Neural progenitor cell (in vitro differentiated cells): ENCODE measurements around the gene GDF7.

ENCODE experiments used
- CTCF ChIP-seq: fragments of 200-600 bp; sonication (generic); IDR thresholded peaks from 2 replicates; pipeline ENCODE4 v1.5.1; 2017; ENCODE audit warnings: antibody characterized with exemption, mild to moderate bottlenecking
- EZH2 ChIP-seq: fragments of 200-600 bp; sonication (generic); IDR thresholded peaks from 2 replicates; pipeline ENCODE4 v1.6.1; 2017; ENCODE audit warnings: antibody characterized with exemption, mild to moderate bottlenecking, moderate library complexity

GRCh38 chr2:20635113-20635510 lies 31.8 kb upstream of the GDF7 start:
- TF ChIP-seq CTCF (no peak), EZH2 (no peak)
